Trophoblast cell (in vitro differentiated cells and primary cell): Measurements from ENCODE around the gene NRG2.

Experiments used
- DNase-seq, 2 donors: peaks; one replicate each; pipeline ENCODE4 v3.0.0-alpha.2; 2016
- H2AFZ ChIP-seq: 2 replicates; pipeline ENCODE4 v1.6.1; 2013; ENCODE audit warnings: low read length, moderate library complexity, mild to moderate bottlenecking; ENCODE audit not compliant: insufficient read depth, poor library complexity
- H2AK5ac ChIP-seq: 2 replicates; pipeline ENCODE4 v1.6.1; 2013; ENCODE audit warnings: mild to moderate bottlenecking, low read length
- H2BK120ac ChIP-seq: 2 replicates; pipeline ENCODE4 v1.6.1; 2013; ENCODE audit warnings: low read length, mild to moderate bottlenecking, moderate library complexity; ENCODE audit not compliant: insufficient read depth, poor library complexity
- H2BK12ac ChIP-seq: 2 replicates; pipeline ENCODE4 v1.6.1; 2013; ENCODE audit warnings: mild to moderate bottlenecking, low read length, moderate library complexity
- H2BK5ac ChIP-seq: 2 replicates; pipeline ENCODE4 v1.6.1; 2013; ENCODE audit warnings: low read length, low read depth, moderate library complexity, mild to moderate bottlenecking; ENCODE audit not compliant: poor library complexity
- H3K14ac ChIP-seq: 2 replicates; pipeline ENCODE4 v1.6.1; 2013; ENCODE audit warnings: mild to moderate bottlenecking, low read length
- H3K18ac ChIP-seq: 2 replicates; pipeline ENCODE4 v1.6.1; 2013; ENCODE audit warnings: mild to moderate bottlenecking, low read length
- H3K23ac ChIP-seq: 2 replicates; pipeline ENCODE4 v1.6.1; 2013; ENCODE audit warnings: low read length
- H3K27ac ChIP-seq: 2 replicates; pipeline ENCODE4 v1.5.1; 2013; ENCODE audit warnings: low read depth, mild to moderate bottlenecking, inconsistent platforms, low read length, moderate library complexity
- H3K27me3 ChIP-seq: 2 replicates; pipeline ENCODE4 v1.6.1; 2013; ENCODE audit warnings: inconsistent platforms, mild to moderate bottlenecking, low read length, moderate library complexity; ENCODE audit not compliant: insufficient read depth
- H3K36me3 ChIP-seq, 2 experiments: 1 replicate in 1 of 2; 2 replicates in 1 of 2; pipeline ENCODE4 v1.6.1; 2013; ENCODE audit warnings: low read length in 2 of 2, mild to moderate bottlenecking in 2 of 2, moderate library complexity in 1 of 2; ENCODE audit not compliant: insufficient read depth in 2 of 2, control insufficient read depth in 1 of 2
- H3K4ac ChIP-seq: 2 replicates; pipeline ENCODE4 v1.6.1; 2013; ENCODE audit warnings: low read depth, mild to moderate bottlenecking, low read length, moderate library complexity
- H3K4me1 ChIP-seq, 2 experiments: 1 replicate in 1 of 2; 2 replicates in 1 of 2; pipeline ENCODE4 v1.6.1; 2013; ENCODE audit warnings: low read length in 2 of 2, mild to moderate bottlenecking in 2 of 2, moderate library complexity in 1 of 2; ENCODE audit not compliant: insufficient read depth in 2 of 2, control insufficient read depth in 1 of 2
- H3K4me2 ChIP-seq: 2 replicates; pipeline ENCODE4 v1.6.1; 2013; ENCODE audit warnings: inconsistent platforms, mild to moderate bottlenecking, low read length, moderate library complexity
- H3K4me3 ChIP-seq: 2 replicates; pipeline ENCODE4 v1.5.1; 2013; ENCODE audit warnings: mild to moderate bottlenecking, low read depth, low read length, inconsistent platforms
- H3K79me1 ChIP-seq: one replicate; pipeline ENCODE4 v1.6.1; 2013; ENCODE audit warnings: low read length
- H3K79me2 ChIP-seq: 2 replicates; pipeline ENCODE4 v1.6.1; 2013; ENCODE audit warnings: low read length, mild to moderate bottlenecking; ENCODE audit not compliant: control insufficient read depth, insufficient read depth, poor library complexity
- H3K9ac ChIP-seq: 2 replicates; pipeline ENCODE4 v1.6.1; 2013; ENCODE audit warnings: mild to moderate bottlenecking, low read length
- H3K9me3 ChIP-seq: 2 replicates; pipeline ENCODE4 v1.6.1; 2013; ENCODE audit warnings: low read depth, mild to moderate bottlenecking, control low read depth, inconsistent platforms, low read length; ENCODE audit not compliant: insufficient read depth
- H4K12ac ChIP-seq: 2 replicates; pipeline ENCODE4 v1.6.1; 2013; ENCODE audit warnings: low read depth, mild to moderate bottlenecking, low read length, moderate library complexity
- H4K8ac ChIP-seq: 2 replicates; pipeline ENCODE4 v1.6.1; 2013; ENCODE audit warnings: low read depth, mild to moderate bottlenecking, low read length, moderate library complexity
- H4K91ac ChIP-seq: one replicate; pipeline ENCODE4 v1.6.1; 2013; ENCODE audit warnings: low read depth, mild to moderate bottlenecking, low read length, moderate library complexity
- WGBS: extraction: QIAGEN DNeasy Blood & Tissue Kit; methylation state at CpG from one replicate; pipeline ENCODE4 v1.1.7; 2013; ENCODE audit warnings: missing lambda C conversion rate; ENCODE audit not compliant: insufficient read length, insufficient coverage; ENCODE audit errors: extremely low coverage; 5-methylcytosine and 5-hydroxymethylcytosine counted together

NRG2 gene

DNA sequence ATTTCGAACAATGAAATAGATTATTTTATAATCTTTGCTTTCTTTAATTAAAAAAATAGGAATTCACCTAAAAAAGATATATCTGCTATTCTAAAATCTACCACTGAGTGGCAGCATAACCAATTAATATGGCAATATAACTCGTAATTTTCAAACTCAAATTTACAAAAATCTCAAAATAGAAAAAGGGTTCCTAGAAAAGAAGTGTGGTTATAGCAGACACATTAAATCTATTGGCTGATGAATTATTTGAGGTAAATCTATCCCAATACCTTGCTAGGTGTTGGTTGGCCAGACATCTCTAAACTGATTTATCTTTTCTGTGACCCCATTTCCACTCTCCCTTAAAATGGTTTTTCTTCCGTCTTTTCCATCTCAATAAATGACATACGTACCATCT lies 30.2 kb upstream of the NRG2 start:
- no peaks in the 10 kb centered on the region for H3K4me1 ChIP-seq
- WGBS = no CpG with 5 or more reads among the region's 4 CpGs
- no peak overlapping the region for H3K9ac ChIP-seq

DNA sequence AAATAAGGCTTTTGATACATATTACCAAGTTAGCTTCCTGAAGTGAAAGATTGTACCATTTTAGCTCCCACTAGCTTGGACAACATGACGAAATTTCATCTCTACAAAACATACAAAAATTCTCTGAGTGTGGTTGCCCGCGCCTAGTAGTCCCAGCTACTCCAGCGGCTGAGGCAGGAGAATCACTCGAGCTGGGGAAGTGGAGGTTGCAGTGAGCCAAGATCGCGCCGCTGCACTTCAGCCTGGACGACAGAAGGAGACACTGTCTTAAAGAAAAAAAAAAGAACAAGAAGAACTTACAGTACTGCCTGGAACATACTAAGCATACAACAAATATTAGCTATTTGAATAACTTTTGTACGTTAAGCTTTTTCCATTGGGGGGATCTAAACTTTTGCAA lies 29.7 kb upstream of the NRG2 start:
- no peak overlapping the region for H3K9ac ChIP-seq
- H3K4me2 ChIP-seq = no peak overlapping the region
- H3K18ac ChIP-seq = no peak overlapping the region
- H2BK5ac ChIP-seq = no peak overlapping the region
- no peaks in the 10 kb centered on the region for H3K27me3 ChIP-seq
- H3K23ac ChIP-seq = no peak overlapping the region
- H4K8ac ChIP-seq = no peak overlapping the region
- no peak overlapping the region for H4K12ac ChIP-seq
- H3K27ac ChIP-seq = no peak overlapping the region
- H3K79me1 ChIP-seq = no peaks in the 10 kb centered on the region
- no peak overlapping the region for H3K4me3 ChIP-seq
- no peak overlapping the region for H4K91ac ChIP-seq
- no peaks in the 10 kb centered on the region for H3K36me3 ChIP-seq
- DNase-seq = no peak
- H2BK120ac ChIP-seq = no peak overlapping the region
- no peak overlapping the region for H2BK12ac ChIP-seq
- no peaks in the 10 kb centered on the region for H3K9me3 ChIP-seq
- H2AK5ac ChIP-seq = no peak overlapping the region
- H2AFZ ChIP-seq = no peak overlapping the region
- no peak overlapping the region for H3K14ac ChIP-seq
- no CpG with 5 or more reads among the region's 10 CpGs for WGBS
- H3K4me1 ChIP-seq = no peaks in the 10 kb centered on the region
- H3K4ac ChIP-seq = no peak overlapping the region
- no peaks in the 10 kb centered on the region for H3K79me2 ChIP-seq

More for the DNA sequence above, 30.2 kb upstream of the NRG2 start:
- H4K91ac ChIP-seq = no peak overlapping the region
- no peaks in the 10 kb centered on the region for H3K79me1 ChIP-seq
- H2AK5ac ChIP-seq = no peak overlapping the region
- no peak overlapping the region for H2AFZ ChIP-seq
- peak in 1 of 2 donors; percentile 68 for DNase-seq
- H3K9me3 ChIP-seq = no peaks in the 10 kb centered on the region
- no peaks in the 10 kb centered on the region for H3K36me3 ChIP-seq
- H2BK12ac ChIP-seq = no peak overlapping the region
- H3K4me3 ChIP-seq = no peak overlapping the region
- H3K23ac ChIP-seq = no peak overlapping the region
- H2BK120ac ChIP-seq = no peak overlapping the region
- H4K8ac ChIP-seq = no peak overlapping the region
- no peak overlapping the region for H3K27ac ChIP-seq
- no peak overlapping the region for H2BK5ac ChIP-seq
- H3K18ac ChIP-seq = no peak overlapping the region
- H3K27me3 ChIP-seq = no peaks in the 10 kb centered on the region
- H3K14ac ChIP-seq = no peak overlapping the region
- H3K4me2 ChIP-seq = no peak overlapping the region
- no peak overlapping the region for H4K12ac ChIP-seq
- no peak overlapping the region for H3K4ac ChIP-seq
- H3K79me2 ChIP-seq = no peaks in the 10 kb centered on the region

DNA sequence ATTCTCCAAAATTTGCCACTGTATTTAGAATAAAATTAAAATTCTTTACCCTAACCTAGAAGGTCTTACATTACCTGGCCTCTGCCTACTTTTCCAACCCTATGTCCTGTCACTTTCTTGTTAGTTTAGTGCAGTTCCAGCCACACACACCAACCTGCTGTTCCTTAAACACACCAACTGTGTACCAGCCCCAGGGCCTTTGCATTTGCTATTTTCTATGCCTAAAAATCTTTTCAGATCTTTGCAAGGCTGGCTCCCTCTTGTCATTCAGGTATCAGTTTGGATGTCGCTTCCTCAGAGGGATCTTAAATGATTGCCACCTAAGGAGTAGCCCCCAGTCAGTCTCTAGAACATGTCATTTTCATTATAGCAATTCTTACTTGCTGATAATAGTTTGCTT lies 17.7 kb upstream of the NRG2 start:
- no peak overlapping the region for H2AFZ ChIP-seq
- H3K4me2 ChIP-seq = no peak overlapping the region
- H4K8ac ChIP-seq = no peak overlapping the region
- no peak for DNase-seq
- H3K27ac ChIP-seq = no peak overlapping the region
- no peak overlapping the region for H4K91ac ChIP-seq
- H3K9ac ChIP-seq = no peak overlapping the region
- H2BK5ac ChIP-seq = no peak overlapping the region
- H2BK12ac ChIP-seq = no peak overlapping the region
- H2BK120ac ChIP-seq = no peak overlapping the region
- no peaks in the 10 kb centered on the region for H3K9me3 ChIP-seq
- H3K36me3 ChIP-seq = no peaks in the 10 kb centered on the region
- H3K4ac ChIP-seq = no peak overlapping the region
- H3K79me2 ChIP-seq = no peaks in the 10 kb centered on the region
- H3K14ac ChIP-seq = no peak overlapping the region
- H3K23ac ChIP-seq = no peak overlapping the region
- no CpG with 5 or more reads among the region's 1 CpG for WGBS
- no peak overlapping the region for H3K4me3 ChIP-seq
- no peak overlapping the region for H3K18ac ChIP-seq
- H3K4me1 ChIP-seq = no peaks in the 10 kb centered on the region
- no peaks in the 10 kb centered on the region for H3K79me1 ChIP-seq
- no peak overlapping the region for H2AK5ac ChIP-seq
- H4K12ac ChIP-seq = no peak overlapping the region
- H3K27me3 ChIP-seq = no peaks in the 10 kb centered on the region

DNA sequence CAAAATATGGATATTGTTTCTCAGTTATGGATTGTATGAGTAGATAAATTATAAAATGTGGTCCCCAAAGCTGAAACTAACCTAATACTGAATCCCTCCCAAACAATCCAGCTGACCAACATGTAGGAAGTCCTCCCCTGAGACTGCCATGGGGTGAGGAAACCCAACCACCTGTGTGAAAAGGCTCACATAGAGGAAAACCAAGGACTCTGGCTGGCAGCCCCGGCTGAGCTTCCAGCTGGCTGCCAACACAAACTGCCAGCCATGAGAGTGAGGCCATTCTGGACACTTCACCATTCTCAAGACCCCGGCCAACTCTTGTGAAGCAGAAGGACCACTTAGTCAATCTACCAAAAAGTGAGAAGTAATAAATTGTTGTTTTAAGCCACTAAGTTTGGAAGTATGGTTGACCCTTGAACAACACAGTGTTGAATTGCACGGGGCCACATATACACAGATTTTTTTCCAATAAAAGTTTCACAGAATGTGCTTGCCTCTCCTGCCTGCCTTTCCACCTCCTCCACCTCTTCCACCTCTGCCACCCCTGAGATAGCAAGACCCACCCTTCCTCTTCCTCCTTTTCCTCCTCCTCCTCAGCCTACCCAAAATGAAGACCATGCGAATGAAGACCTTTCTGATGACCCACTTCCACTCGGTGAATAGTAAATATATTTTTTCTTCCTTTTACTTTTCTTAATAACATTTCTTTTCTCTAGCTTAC lies 15.3 kb upstream of the NRG2 start:
- no peak for DNase-seq

More for the DNA sequence above, 15.3 kb upstream of the NRG2 start:
- H2BK120ac ChIP-seq = no peak overlapping the region
- H3K9ac ChIP-seq = no peak overlapping the region
- H3K18ac ChIP-seq = no peak overlapping the region
- H3K27me3 ChIP-seq = no peaks in the 10 kb centered on the region
- WGBS = no CpG with 5 or more reads among the region's 5 CpGs
- H2BK12ac ChIP-seq = no peak overlapping the region
- H2AFZ ChIP-seq = no peak overlapping the region
- no peak overlapping the region for H2AK5ac ChIP-seq
- H3K36me3 ChIP-seq = no peaks in the 10 kb centered on the region
- H3K4me2 ChIP-seq = no peak overlapping the region
- H4K12ac ChIP-seq = no peak overlapping the region
- H4K91ac ChIP-seq = no peak overlapping the region
- no peaks in the 10 kb centered on the region for H3K79me1 ChIP-seq
- no peaks in the 10 kb centered on the region for H3K9me3 ChIP-seq
- H3K4me1 ChIP-seq = no peaks in the 10 kb centered on the region
- no peaks in the 10 kb centered on the region for H3K79me2 ChIP-seq
- no peak overlapping the region for H3K4me3 ChIP-seq
- H2BK5ac ChIP-seq = no peak overlapping the region
- no peak overlapping the region for H4K8ac ChIP-seq
- H3K14ac ChIP-seq = no peak overlapping the region
- no peak overlapping the region for H3K23ac ChIP-seq
- no peak overlapping the region for H3K27ac ChIP-seq
- no peak overlapping the region for H3K4ac ChIP-seq
